ENCODE measurements around the gene SLC6A6.
A peak's percentile ranks its signal among the peaks of the same experiment; 100 is the strongest.

The SLC6A6 gene

GRCh38 chr3:14422016-14422963 is 19.9 kb downstream of the SLC6A6 start:
- DNase-seq (ENCODE audit: low read depth in 2 of 2): no peak

- no peak for DNase-seq (ENCODE audit: low read depth in 2 of 2)
These were observed 20.9 kb downstream of the SLC6A6 start for GRCh38 chr3:14423197-14423743.

GRCh38 chr3:14423963-14424362 is 21.6 kb downstream of the SLC6A6 start:
- DNase-seq (ENCODE audit: low read depth in 2 of 2): no peak

- DNase-seq (ENCODE audit: low read depth in 2 of 2): peak; percentile 23 to 30
These were observed 22.5 kb downstream of the SLC6A6 start for GRCh38 chr3:14424711-14425580.

- peak in 1 of 2 donors; percentile 26 for DNase-seq (ENCODE audit: low read depth in 2 of 2)
These were observed 23.3 kb downstream of the SLC6A6 start for GRCh38 chr3:14425581-14426304.

- DNase-seq (ENCODE audit: low read depth in 2 of 2): no peak
These were observed 23.9 kb downstream of the SLC6A6 start for GRCh38 chr3:14426305-14426620.

GRCh38 chr3:14428087-14429033 is 26.0 kb downstream of the SLC6A6 start:
- DNase-seq (ENCODE audit: low read depth in 2 of 2): no peak

GRCh38 chr3:14429237-14429636 is 26.8 kb downstream of the SLC6A6 start:
- no peak for DNase-seq (ENCODE audit: low read depth in 2 of 2)

- no peak for DNase-seq (ENCODE audit: low read depth in 2 of 2)
These were observed 27.2 kb downstream of the SLC6A6 start for GRCh38 chr3:14429640-14430039.

GRCh38 chr3:14430053-14430452 is 27.6 kb downstream of the SLC6A6 start:
- no peak for DNase-seq (ENCODE audit: low read depth in 2 of 2)

GRCh38 chr3:14430706-14431451 is 28.5 kb downstream of the SLC6A6 start:
- DNase-seq (ENCODE audit: low read depth in 2 of 2): no peak

- no peak for DNase-seq (ENCODE audit: low read depth in 2 of 2)
These were observed 29.1 kb downstream of the SLC6A6 start for GRCh38 chr3:14431452-14431916.

- DNase-seq (ENCODE audit: low read depth in 2 of 2): peak; percentile 86 to 89
These were observed 29.8 kb downstream of the SLC6A6 start for GRCh38 chr3:14431917-14432834.

GRCh38 chr3:14433106-14433505 is 30.7 kb downstream of the SLC6A6 start:
- DNase-seq (ENCODE audit: low read depth in 2 of 2): no peak

GRCh38 chr3:14434126-14434497 is 31.7 kb downstream of the SLC6A6 start:
- no peak for DNase-seq (ENCODE audit: low read depth in 2 of 2)

- DNase-seq (ENCODE audit: low read depth in 2 of 2): no peak
These were observed 32.2 kb downstream of the SLC6A6 start for GRCh38 chr3:14434498-14435151.

GRCh38 chr3:14435175-14436014 is 33.0 kb downstream of the SLC6A6 start:
- no peak for DNase-seq (ENCODE audit: low read depth in 2 of 2)

Measured in stimulated activated CD8-positive, alpha-beta memory T cell treated with anti-CD3 and anti-CD28 coated beads, Interleukin-2, amount 100 ng/mL, for 1 hour (primary cell).